ENCODE data around the gene PLCB1.

- TF ChIP-seq, protein P1, sequence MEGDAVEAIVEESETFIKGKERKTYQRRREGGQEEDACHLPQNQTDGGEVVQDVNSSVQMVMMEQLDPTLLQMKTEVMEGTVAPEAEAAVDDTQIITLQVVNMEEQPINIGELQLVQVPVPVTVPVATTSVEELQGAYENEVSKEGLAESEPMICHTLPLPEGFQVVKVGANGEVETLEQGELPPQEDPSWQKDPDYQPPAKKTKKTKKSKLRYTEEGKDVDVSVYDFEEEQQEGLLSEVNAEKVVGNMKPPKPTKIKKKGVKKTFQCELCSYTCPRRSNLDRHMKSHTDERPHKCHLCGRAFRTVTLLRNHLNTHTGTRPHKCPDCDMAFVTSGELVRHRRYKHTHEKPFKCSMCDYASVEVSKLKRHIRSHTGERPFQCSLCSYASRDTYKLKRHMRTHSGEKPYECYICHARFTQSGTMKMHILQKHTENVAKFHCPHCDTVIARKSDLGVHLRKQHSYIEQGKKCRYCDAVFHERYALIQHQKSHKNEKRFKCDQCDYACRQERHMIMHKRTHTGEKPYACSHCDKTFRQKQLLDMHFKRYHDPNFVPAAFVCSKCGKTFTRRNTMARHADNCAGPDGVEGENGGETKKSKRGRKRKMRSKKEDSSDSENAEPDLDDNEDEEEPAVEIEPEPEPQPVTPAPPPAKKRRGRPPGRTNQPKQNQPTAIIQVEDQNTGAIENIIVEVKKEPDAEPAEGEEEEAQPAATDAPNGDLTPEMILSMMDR (IDR thresholded peaks at IDR 0.05; ENCODE audit: low read depth, low read length, poor library complexity, severe bottlenecking) = no peak
- no peak for TF ChIP-seq EZH2phosphoT487 (IDR thresholded peaks at IDR 0.05; ENCODE audit: borderline replicate concordance, low read length)
Observed at GRCh38 chr20:8272766-8273165, 140.7 kb downstream of the PLCB1 start.
